ENCODE data around the gene SIGLEC14.
"Not testable (repeated sequence)": the region's sequence is repeated elsewhere in the genome, so short reads cannot be mapped to it uniquely, and the experiment has no call there.

Gene SIGLEC14

DNA sequence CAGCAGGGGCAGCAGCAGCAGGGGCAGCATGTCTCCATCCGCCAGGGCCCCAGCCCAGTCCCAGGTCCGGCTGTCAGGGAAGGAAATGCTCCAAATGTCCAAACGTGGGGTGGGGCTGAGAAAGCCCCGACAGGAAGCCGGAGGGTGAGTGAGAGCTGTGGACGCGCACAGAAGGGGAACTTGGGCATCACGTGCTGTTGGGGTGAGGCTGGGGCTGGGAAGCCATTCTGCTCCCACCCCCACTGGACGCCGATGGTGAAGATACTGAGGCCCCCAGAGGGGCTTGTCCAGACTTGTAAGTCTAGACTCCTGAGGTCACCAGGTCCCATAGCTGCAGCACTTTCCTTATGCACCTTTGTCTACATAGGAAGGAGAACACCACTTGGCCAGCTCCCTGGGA lies at the start of gene SIGLEC14:
Gene SIGLEC14, minus strand, starts transcription at position 96 of the 400 bp plus-strand sequence. Its CDS starts 66 bp downstream, at position 30.
- H3K36me3 Mint-ChIP-seq (ENCODE audit: low read depth); H3K9me3 Mint-ChIP-seq; H3K4me1 Mint-ChIP-seq (ENCODE audit: low read depth); H3K27ac Mint-ChIP-seq; H3K4me3 Mint-ChIP-seq: not testable (repeated sequence)
- peaks cover 15% of the 10 kb centered on the region for H3K27me3 Mint-ChIP-seq

DNA sequence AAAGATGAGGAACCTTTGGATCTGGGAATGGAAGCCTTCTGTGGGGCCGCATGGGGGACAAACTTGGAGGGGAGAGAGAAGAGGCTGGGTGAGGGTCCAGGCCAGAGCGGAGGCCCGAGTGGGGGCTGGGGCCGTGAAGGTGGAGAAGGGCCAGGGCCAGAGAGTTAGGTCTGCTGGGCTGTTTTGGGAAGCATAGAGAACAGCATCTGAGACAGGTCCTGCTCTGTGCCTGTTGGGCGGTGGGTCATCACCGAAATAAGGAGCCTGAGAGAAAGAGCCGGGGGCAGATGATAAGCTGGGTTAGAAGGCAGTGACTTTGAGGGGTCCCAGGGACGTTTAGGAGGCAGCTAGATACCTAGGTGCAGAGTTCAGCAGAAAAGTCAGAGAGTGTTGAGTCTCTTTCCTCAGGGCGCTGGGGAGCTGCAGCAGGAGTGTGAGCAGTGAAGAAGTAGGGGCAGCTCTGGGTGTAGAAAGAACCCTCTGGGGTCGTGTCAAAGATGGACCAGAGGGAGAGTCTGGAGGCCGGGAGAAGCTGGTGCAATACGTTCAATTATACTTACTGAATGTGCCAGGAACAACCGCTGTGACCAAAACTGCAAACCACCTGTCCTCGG lies 49.2 kb upstream of the SIGLEC14 start:
- H3K36me3 Mint-ChIP-seq (ENCODE audit: low read depth) = no peaks in the 10 kb centered on the region
- H3K27me3 Mint-ChIP-seq = no peaks in the 10 kb centered on the region
- H3K9me3 Mint-ChIP-seq = no peaks in the 10 kb centered on the region
- H3K4me1 Mint-ChIP-seq (ENCODE audit: low read depth) = no peaks in the 10 kb centered on the region
- H3K27ac Mint-ChIP-seq = no peak overlapping the region
- no peak overlapping the region for H3K4me3 Mint-ChIP-seq

DNA sequence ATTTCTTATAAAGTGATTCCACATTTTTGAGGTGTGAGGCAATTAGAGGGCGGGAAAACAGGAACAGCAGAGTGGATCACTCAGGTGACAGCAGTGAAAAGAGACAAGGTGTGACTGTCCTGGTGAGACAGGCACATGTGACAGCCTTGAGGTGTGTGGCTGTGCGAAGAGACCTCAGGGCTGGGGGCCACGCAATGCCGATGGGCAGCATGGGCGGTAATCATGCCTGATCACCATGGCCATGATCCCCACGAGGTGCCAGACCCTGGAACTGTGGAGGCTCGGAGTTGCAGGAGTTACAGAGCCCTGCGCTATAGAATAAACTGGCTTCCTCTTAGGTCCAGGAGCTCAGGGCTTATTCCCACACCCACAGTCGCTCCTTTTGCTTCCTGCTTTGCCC lies 48.5 kb upstream of the SIGLEC14 start:
- Mint-ChIP-seq H3K4me1 (ENCODE audit: low read depth) (peaks cover 3% of the 10 kb centered on the region), H3K36me3 (ENCODE audit: low read depth) (no peaks in the 10 kb centered on the region), H3K27me3 (no peaks in the 10 kb centered on the region), H3K27ac (no peak overlapping the region), H3K4me3 (no peak overlapping the region), H3K9me3 (no peaks in the 10 kb centered on the region)

- H3K9me3 Mint-ChIP-seq = no peaks in the 10 kb centered on the region
- H3K4me3 Mint-ChIP-seq = no peak overlapping the region
- H3K27me3 Mint-ChIP-seq = no peaks in the 10 kb centered on the region
- H3K4me1 Mint-ChIP-seq (ENCODE audit: low read depth) = peaks cover 5% of the 10 kb centered on the region
- H3K27ac Mint-ChIP-seq = no peak overlapping the region
- no peaks in the 10 kb centered on the region for H3K36me3 Mint-ChIP-seq (ENCODE audit: low read depth)
Observed at GRCh38 chr19:51694318-51695085, 47.9 kb upstream of the SIGLEC14 start.

- H3K36me3 Mint-ChIP-seq (ENCODE audit: low read depth) = no peaks in the 10 kb centered on the region
- no peak overlapping the region for H3K4me3 Mint-ChIP-seq
- no peak overlapping the region for H3K27ac Mint-ChIP-seq
- H3K9me3 Mint-ChIP-seq = no peaks in the 10 kb centered on the region
- H3K27me3 Mint-ChIP-seq = peaks cover under 1% of the 10 kb centered on the region
- peaks cover 5% of the 10 kb centered on the region for H3K4me1 Mint-ChIP-seq (ENCODE audit: low read depth)
Observed at GRCh38 chr19:51693819-51694218, 47.2 kb upstream of the SIGLEC14 start.

GRCh38 chr19:51693260-51693659 lies 46.6 kb upstream of the SIGLEC14 start, which contains the start of gene SPACA6:
TSS of gene SPACA6 (plus strand) at chr19:51693330. CDS start at chr19:51693527, 197 bp downstream.
- Mint-ChIP-seq H3K9me3 (no peaks in the 10 kb centered on the region), H3K4me1 (ENCODE audit: low read depth) (peaks cover 11% of the 10 kb centered on the region), H3K4me3 (no peak within 1 kb of the TSS), H3K36me3 (ENCODE audit: low read depth) (no peaks in the 10 kb centered on the region), H3K27ac (no peak within 1 kb of the TSS), H3K27me3 (peaks cover 6% of the 10 kb centered on the region)

DNA sequence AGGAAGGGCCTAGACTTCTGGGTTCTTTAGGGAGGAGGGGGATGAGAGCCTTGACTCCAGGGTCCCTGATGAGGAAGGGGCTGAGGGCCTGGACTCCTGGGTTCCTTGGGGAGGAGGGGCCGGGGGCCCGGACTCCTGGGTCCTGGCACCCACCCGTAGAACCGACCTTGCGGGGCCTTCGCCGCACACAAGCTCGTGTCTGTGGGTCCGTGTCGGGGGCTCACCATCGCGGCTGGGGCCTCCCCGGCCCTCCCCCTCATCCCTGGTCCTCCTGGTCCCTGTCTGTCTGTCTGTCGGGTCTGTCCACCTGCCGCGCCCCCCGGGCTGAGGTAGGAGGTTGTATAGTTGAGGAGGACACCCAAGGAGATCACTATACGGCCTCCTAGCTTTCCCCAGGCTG lies 45.8 kb upstream of the SIGLEC14 start:
- peaks cover 13% of the 10 kb centered on the region for H3K4me1 Mint-ChIP-seq (ENCODE audit: low read depth)
- H3K36me3 Mint-ChIP-seq (ENCODE audit: low read depth) = no peaks in the 10 kb centered on the region
- no peaks in the 10 kb centered on the region for H3K9me3 Mint-ChIP-seq
- H3K4me3 Mint-ChIP-seq = no peak overlapping the region
- peaks cover 14% of the 10 kb centered on the region for H3K27me3 Mint-ChIP-seq
- H3K27ac Mint-ChIP-seq = no peak overlapping the region

DNA sequence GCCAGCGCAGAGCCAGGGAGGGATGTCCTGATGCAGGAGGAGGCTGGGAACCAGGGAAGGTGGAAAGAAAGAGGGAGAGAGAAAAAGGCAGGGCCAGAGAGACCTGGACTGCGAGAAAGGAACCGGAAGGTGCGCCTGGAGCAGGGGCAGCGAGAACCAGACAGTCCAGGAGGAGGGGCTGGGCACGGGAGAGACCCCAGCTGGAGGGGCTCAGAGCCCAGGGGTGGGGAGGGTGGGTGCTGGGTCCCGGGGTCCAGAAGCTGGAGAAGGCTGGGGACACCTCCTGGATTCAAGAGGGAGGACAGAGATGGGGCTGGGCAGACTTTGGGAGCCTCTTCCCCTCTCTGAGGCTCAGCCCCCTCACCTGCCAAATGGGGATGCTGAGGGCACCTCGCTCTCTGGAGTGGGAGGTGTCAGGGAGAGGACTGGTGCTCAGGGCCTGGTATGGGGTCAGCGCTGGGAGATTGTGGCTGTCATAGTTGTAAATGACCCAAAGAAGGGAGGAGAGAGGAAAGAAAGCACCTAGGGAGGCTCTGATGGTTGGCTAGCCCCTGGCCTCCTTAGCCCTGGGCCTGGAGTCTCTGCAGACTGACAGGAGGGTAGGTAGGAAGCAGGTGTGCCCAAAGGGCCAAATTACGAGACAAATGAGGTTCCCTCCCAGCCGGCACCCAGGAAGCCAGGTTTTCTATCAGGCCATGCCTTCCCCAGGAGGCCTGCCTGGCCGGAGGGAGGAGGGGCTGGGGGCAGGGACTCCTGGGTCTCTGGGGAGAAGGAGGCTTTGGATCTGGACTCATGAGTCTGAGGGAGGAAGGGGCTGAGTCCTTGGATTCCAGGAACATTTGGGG lies 45.2 kb upstream of the SIGLEC14 start:
- Mint-ChIP-seq H3K27me3 (peaks cover 17% of the 10 kb centered on the region), H3K36me3 (ENCODE audit: low read depth) (no peaks in the 10 kb centered on the region), H3K27ac (no peak overlapping the region), H3K4me1 (ENCODE audit: low read depth) (peaks cover 13% of the 10 kb centered on the region), H3K4me3 (no peak overlapping the region), H3K9me3 (no peaks in the 10 kb centered on the region)

- peaks cover 13% of the 10 kb centered on the region for H3K4me1 Mint-ChIP-seq (ENCODE audit: low read depth)
- H3K4me3 Mint-ChIP-seq = no peak overlapping the region
- peaks cover 17% of the 10 kb centered on the region for H3K27me3 Mint-ChIP-seq
- H3K9me3 Mint-ChIP-seq = no peaks in the 10 kb centered on the region
- no peak overlapping the region for H3K27ac Mint-ChIP-seq
- no peaks in the 10 kb centered on the region for H3K36me3 Mint-ChIP-seq (ENCODE audit: low read depth)
Observed at GRCh38 chr19:51691074-51691583, 44.5 kb upstream of the SIGLEC14 start.

GRCh38 chr19:51690454-51691073 lies 43.9 kb upstream of the SIGLEC14 start:
- peaks cover 13% of the 10 kb centered on the region for H3K4me1 Mint-ChIP-seq (ENCODE audit: low read depth)
- H3K36me3 Mint-ChIP-seq (ENCODE audit: low read depth) = no peaks in the 10 kb centered on the region
- H3K27me3 Mint-ChIP-seq = peaks cover 22% of the 10 kb centered on the region
- no peaks in the 10 kb centered on the region for H3K9me3 Mint-ChIP-seq
- peak overlapping the region; percentile 77 for H3K27ac Mint-ChIP-seq
- peak overlapping the region; percentile 83 for H3K4me3 Mint-ChIP-seq

DNA sequence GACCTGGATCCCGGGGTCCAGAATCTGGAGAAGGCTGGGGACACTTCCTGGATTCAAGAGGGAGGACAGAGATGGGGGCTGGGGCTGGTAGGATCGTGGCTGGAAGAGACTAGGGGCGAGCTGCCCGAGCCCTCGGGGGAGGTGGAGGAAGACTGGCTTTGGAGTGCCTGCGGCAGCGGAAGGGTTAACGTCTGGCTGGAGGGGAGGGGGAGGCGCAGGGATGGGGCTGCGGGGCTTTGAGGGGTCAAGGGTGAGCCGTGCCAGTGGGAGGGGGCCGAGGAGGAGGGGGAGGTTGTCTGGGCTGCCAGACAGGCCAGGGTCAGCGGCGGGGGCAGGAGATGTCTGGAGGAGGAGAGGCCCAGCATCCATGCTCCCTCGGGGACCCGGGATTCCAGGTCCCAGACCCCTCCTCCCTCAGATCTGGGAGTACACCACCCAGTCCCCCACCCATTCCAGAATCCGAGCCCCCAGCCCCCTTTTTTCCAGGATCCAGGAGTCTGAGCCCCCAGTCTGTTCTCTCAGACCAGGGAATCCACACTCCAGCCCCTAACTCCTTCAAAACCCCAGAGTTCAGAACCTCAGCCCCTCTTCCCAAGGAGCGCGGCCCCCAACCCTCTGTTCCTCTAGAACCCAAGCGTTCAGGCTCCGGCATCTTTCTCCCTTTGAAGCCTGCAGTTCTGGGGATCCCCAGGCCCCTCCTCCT lies 43.3 kb upstream of the SIGLEC14 start:
- Mint-ChIP-seq H3K27ac (peak overlapping the region; percentile 77), H3K4me1 (ENCODE audit: low read depth) (peaks cover 13% of the 10 kb centered on the region), H3K36me3 (ENCODE audit: low read depth) (no peaks in the 10 kb centered on the region), H3K9me3 (peaks cover 2% of the 10 kb centered on the region), H3K4me3 (peak overlapping the region; percentile 83), H3K27me3 (peaks cover 22% of the 10 kb centered on the region)

DNA sequence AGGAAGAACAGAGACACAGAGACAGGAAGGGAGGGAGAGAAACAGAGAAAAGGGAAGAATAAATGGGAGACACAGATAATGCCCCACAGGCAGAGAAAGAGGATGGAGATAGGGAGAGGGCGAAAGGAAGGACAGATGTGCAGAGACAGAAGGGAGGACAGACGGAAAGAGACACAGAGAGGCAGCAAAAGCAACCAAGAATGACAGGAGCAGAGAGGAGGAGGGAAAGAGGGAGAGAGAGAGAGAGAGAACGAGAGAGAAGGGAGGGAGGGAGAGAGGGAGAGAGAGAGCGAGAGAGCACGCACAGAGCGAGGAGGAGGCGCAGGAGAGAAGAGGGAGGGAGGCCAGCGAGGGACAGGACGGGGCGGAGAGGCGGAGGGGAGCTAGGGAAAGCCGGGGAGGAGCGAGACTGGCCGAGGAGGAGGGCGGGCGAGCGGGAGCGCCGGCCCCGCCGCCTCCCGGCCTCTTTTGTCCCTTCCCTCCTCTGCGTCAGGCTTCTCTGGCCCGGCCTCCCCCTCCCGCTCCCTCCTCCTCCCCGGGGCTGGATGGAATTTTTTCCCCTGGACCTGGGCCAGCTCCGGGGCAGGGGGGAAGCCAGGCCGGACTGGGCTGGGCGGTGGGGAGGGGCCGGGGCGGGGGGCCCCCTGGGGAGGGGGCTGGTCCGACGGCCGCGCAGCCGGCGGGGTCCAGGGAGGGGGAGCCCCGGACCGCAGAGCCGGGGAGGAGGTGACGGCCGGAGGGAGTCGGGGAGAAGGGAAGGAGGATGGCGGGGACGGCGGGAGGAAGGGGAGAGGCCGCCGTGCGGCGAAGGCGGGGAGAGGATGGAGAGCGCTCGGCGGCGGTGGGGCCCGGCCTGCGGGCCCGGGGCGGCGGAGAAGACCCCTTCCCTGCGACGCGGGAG lies 42.3 kb upstream of the SIGLEC14 start:
- peaks cover 22% of the 10 kb centered on the region for H3K27me3 Mint-ChIP-seq
- H3K9me3 Mint-ChIP-seq = peaks cover 5% of the 10 kb centered on the region
- peak overlapping the region; percentile 84 for H3K4me3 Mint-ChIP-seq
- peak overlapping the region; percentile 87 for H3K27ac Mint-ChIP-seq
- H3K36me3 Mint-ChIP-seq (ENCODE audit: low read depth) = no peaks in the 10 kb centered on the region
- H3K4me1 Mint-ChIP-seq (ENCODE audit: low read depth) = peaks cover 13% of the 10 kb centered on the region

Data from stimulated activated naive CD8-positive, alpha-beta T cell treated with anti-CD3 and anti-CD28 coated beads, Interleukin-15, Interleukin-2, amounts not matched to agents 100 ng/mL and 50 ng/mL, for 24 hours (primary cell).